Colonic mucosa (tissue), 4 donors: ENCODE results near the gene WNK3. TPM values are rescaled to one million over a fixed set of nuclear protein-coding genes. Genes with fewer than 3 reads are reported as not detected.

Experiments used
- DNase-seq: peaks from one replicate; pipeline ENCODE4 v3.0.0-alpha.2; 2020
- H3K27ac ChIP-seq: fragments of 200-600 bp; one replicate; pipeline ENCODE4 v1.8.0; 2021
- H3K27me3 ChIP-seq: fragments of 200-600 bp; one replicate; pipeline ENCODE4 v1.8.0; 2021
- H3K36me3 ChIP-seq: fragments of 200-600 bp; one replicate; pipeline ENCODE4 v1.8.0; 2021
- H3K4me1 ChIP-seq: fragments of 200-600 bp; one replicate; pipeline ENCODE4 v1.8.0; 2021; ENCODE audit warnings: mild to moderate bottlenecking
- H3K4me3 ChIP-seq: fragments of 200-600 bp; one replicate; pipeline ENCODE4 v1.8.0; 2021
- H3K9ac ChIP-seq, 2 donors: one replicate each; pipeline ENCODE4 v1.7.0; 2013; ENCODE audit warnings: control low read depth in 2 of 2, low read depth in 2 of 2, low read length in 2 of 2
- H3K9me3 ChIP-seq: fragments of 200-600 bp; one replicate; pipeline ENCODE4 v1.8.0; 2021
- intact Hi-C: fragments of 100-400 bp; cut with DNase I; formaldehyde crosslinking; loops from one replicate; pipeline ENCODE4 v1.14.1; 2022
- total RNA-seq, 2 donors: library from RNA; stranded (reverse); fragmentation: NEBNext Ultra II Directional in 1 of 2; extraction: Animal tissue kit (Norgen Biotek cat#: 25700) in 1 of 2; gene quantifications; one replicate each; pipeline ENCODE4 v1.2.1, GENCODE V29; 2021
- TF ChIP-seq, protein P1 (sequence below): fragments of 200-600 bp; IDR thresholded peaks from one replicate; pipeline ENCODE4 v1.8.0; 2022; ENCODE audit warnings: antibody characterized with exemption, mild to moderate bottlenecking
- donor health status: healthy.
- donor health status: DM: no; HTN: no; CAD: no.
- donor health status: DM: no; HTN: no; CAD: no.

The WNK3 gene
- total RNA-seq, 2 donors from 2014 or later = 0.12 to 0.24 TPM

DNA sequence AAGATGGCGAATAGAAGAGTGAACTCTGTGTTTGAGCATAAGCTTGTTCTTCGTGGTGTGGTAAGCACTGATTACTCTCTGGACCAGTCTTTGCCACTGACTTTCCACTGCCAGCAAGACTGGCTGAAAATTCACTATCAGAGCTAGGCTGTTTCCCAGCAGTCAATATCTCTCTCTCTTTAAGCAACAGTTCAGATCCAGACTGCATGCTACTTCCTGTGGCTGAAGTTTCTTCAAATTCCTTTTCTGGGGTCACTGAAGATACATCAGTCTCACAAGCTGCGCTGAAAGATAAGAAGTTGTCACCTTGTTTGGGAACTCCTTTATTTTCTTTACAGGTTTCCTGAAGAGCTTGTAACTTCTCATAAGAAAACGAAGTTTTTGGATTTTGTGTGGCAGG, 120.8 kb downstream of the WNK3 start:
- no peaks in the 10 kb centered on the region for H3K36me3 ChIP-seq
- TF ChIP-seq, protein P1, sequence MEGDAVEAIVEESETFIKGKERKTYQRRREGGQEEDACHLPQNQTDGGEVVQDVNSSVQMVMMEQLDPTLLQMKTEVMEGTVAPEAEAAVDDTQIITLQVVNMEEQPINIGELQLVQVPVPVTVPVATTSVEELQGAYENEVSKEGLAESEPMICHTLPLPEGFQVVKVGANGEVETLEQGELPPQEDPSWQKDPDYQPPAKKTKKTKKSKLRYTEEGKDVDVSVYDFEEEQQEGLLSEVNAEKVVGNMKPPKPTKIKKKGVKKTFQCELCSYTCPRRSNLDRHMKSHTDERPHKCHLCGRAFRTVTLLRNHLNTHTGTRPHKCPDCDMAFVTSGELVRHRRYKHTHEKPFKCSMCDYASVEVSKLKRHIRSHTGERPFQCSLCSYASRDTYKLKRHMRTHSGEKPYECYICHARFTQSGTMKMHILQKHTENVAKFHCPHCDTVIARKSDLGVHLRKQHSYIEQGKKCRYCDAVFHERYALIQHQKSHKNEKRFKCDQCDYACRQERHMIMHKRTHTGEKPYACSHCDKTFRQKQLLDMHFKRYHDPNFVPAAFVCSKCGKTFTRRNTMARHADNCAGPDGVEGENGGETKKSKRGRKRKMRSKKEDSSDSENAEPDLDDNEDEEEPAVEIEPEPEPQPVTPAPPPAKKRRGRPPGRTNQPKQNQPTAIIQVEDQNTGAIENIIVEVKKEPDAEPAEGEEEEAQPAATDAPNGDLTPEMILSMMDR = no peak
- no peak overlapping the region for H3K4me3 ChIP-seq
- H3K9me3 ChIP-seq = no peaks in the 10 kb centered on the region
- H3K9ac ChIP-seq = no peak overlapping the region
- DNase-seq = no peak
- intact Hi-C loops = no loop called here
- no peaks in the 10 kb centered on the region for H3K4me1 ChIP-seq
- no peak overlapping the region for H3K27ac ChIP-seq
- no peaks in the 10 kb centered on the region for H3K27me3 ChIP-seq

DNA sequence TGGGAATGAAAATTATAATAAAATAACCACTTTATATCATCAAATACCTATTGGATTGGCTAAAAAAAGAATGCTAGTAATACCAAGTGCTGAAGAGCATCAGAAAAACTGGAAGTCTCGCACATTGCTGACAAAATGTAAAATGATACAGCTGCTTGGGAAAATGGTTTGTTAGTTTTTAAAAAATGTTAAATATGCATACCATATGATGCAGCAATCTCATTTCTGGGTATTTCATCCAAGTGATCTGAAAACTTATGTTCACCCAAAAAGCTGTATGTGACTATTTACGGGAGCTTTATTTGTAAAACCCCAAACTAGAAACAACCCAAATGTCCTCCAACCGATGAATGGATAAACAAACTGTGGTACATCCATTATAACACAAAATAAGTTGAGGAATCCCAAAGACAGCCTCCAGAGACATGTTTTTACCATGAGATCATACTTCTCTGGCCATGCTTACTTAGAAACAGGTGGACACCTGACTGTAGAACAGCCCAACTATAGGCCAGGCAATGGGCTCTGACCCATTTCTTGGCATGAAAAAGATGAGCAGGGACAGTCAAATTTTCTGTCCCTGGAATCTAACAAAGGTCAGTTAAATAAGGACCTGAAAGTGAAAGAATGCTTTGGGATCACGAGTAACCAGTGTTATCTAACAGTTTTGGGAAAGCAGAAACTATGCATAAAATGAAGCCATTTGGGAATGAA, 127.3 kb downstream of the WNK3 start:
- Histone ChIP-seq H3K27me3 (no peaks in the 10 kb centered on the region), H3K4me1 (no peaks in the 10 kb centered on the region), H3K27ac (no peak overlapping the region), H3K9me3 (no peaks in the 10 kb centered on the region), H3K4me3 (no peak overlapping the region), H3K36me3 (no peaks in the 10 kb centered on the region), H3K9ac (no peak overlapping the region)
- intact Hi-C loops = no loop called here
- TF ChIP-seq, protein P1 = no peak
- DNase-seq = no peak

DNA sequence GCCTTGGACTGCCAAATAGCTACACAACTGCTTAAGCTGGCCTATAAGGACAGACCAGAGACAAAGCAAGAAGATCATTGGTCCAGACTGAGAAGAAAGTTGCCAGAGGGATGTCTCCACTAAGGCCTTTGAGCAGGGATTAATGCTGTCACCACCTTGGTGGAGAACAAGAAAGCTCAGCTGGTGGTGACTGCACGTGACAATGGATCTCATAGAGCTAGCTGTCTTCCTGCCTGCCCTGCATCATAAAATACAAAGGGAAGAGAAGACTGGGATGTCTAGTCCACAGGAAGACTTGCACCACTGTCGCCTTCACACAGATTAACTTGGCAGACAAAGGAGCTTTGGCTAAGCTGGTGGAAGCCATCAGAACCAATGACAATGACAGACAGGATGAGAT, 134.3 kb downstream of the WNK3 start:
- Histone ChIP-seq H3K4me3 (no peak overlapping the region), H3K27ac (no peak overlapping the region), H3K9me3 (no peaks in the 10 kb centered on the region), H3K36me3 (no peaks in the 10 kb centered on the region), H3K27me3 (no peaks in the 10 kb centered on the region), H3K9ac (no peak overlapping the region), H3K4me1 (no peaks in the 10 kb centered on the region)
- TF ChIP-seq, protein P1 = no peak
- DNase-seq = no peak
- intact Hi-C loops = no loop called here

DNA sequence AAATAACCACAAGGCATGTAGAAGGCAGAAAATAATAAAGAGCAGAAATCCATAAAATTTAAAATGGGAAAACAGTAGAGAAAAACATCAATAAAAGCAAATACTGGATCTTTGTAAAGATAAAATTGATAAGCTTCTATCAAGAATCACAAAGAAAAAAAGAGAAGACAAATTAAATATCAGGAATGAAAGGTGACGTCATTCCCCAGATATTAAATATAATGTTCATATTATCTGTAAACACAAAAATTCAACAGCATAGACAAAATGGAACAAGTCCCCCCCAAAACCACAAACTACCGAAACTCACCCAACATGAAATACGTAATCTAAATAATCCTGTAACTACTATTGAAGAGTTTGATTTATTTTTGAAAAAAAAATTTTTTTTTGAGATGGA, 144.2 kb downstream of the WNK3 start:
- H3K36me3 ChIP-seq = no peaks in the 10 kb centered on the region
- TF ChIP-seq, protein P1 = no peak
- H3K9ac ChIP-seq = no peak overlapping the region
- H3K27ac ChIP-seq = no peak overlapping the region
- no peaks in the 10 kb centered on the region for H3K27me3 ChIP-seq
- H3K4me3 ChIP-seq = no peak overlapping the region
- intact Hi-C loops = no loop called here
- no peaks in the 10 kb centered on the region for H3K9me3 ChIP-seq
- DNase-seq = no peak
- H3K4me1 ChIP-seq = no peaks in the 10 kb centered on the region

DNA sequence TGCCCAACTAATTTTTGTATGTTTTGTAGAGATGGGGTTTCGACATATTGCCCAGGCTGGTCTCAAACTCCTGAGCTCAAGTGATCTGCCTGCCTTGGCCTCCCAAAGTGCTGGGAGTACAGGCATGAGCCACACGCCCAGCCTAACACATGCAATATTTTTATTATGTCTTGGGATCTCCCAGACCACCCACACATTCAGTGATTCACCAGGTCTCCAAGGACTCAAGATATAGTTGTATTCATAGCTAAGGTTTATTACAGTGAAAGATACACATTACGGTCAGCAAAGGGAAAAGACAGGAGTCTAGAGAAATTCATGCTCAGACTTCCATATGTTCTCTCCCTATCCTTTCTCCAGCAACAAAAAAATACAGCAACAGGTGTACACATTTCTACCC, 149.3 kb downstream of the WNK3 start:
- intact Hi-C loops = no loop called here
- Histone ChIP-seq H3K36me3 (no peaks in the 10 kb centered on the region), H3K9ac (no peak overlapping the region), H3K4me1 (no peaks in the 10 kb centered on the region), H3K27me3 (no peaks in the 10 kb centered on the region), H3K4me3 (no peak overlapping the region), H3K27ac (no peak overlapping the region), H3K9me3 (no peaks in the 10 kb centered on the region)
- DNase-seq = no peak
- TF ChIP-seq, protein P1 = no peak
